K562 (cell line): Measurements from ENCODE around the gene FAM83G. TPM values are rescaled to one million over a fixed set of nuclear protein-coding genes. Genes with fewer than 3 reads are reported as not detected.

Experiments
- ATAC-seq: fragments of 200-7000 bp; cut with Tn5 transposase; 3 replicates; pipeline ENCODE4 v1.9.1; 2020; ENCODE audit warnings: moderate library complexity
- BruUV-seq: library from RNA; stranded (reverse); fragments of 400-500 nt; replicated peaks from 2 replicates; lab custom pipeline; 2021; lab: Mats Ljungman, UMichigan
- CTCF ChIA-PET: fragments of 300-600 bp; formaldehyde crosslinking; extraction: SDS; loops from one replicate; lab custom pipeline; 2021; ENCODE audit warnings: low intra/inter-chr PET ratio; lab: Yijun Ruan, JAX
- POLR2A ChIA-PET: fragments of 300-600, 350-650 bp; sonication (Branson Sonifier 250); formaldehyde crosslinking; extraction: SDS; loops from one replicate; lab custom pipeline; 2021; ENCODE audit warnings: antibody characterized with exemption, inconsistent platforms; lab: Yijun Ruan, JAX
- DNase-seq, 4 experiments: peaks; one replicate each; pipeline versions ENCODE4 v3.0.0 to v3.0.0-alpha.2; 2011 to 2018; ENCODE audit warnings: low spot score in 3 of 4, mixed read lengths in 3 of 4; ENCODE audit errors: extremely low read depth in 1 of 4
- FAIRE-seq: peaks from 2 replicates; lab custom pipeline; 2011; peaks lifted over from hg19 to GRCh38; lab: Jason Lieb, UNC
- H2AFZ ChIP-seq: 2 replicates; pipeline ENCODE4 v1.6.0; 2011; ENCODE audit warnings: low read depth, low read length, control low read depth, inconsistent platforms
- H3K27ac ChIP-seq: fragments of 200-600 bp; 3 replicates; pipeline ENCODE4 v1.8.0; 2011; ENCODE audit warnings: low read depth, mild to moderate bottlenecking, control low read depth, inconsistent platforms, low read length, moderate library complexity, mixed read lengths; ENCODE audit errors: extremely low read depth
- H3K27me3 ChIP-seq, 2 experiments: fragments of 300-600 bp in 1 of 2; 2 replicates in 1 of 2; 3 replicates in 1 of 2; pipeline versions ENCODE4 v1.6.0 to v1.8.0; 2011; ENCODE audit warnings: inconsistent platforms in 2 of 2, low read length in 2 of 2, mild to moderate bottlenecking in 1 of 2, mixed read lengths in 1 of 2, moderate library complexity in 1 of 2; ENCODE audit not compliant: control insufficient read depth in 2 of 2, insufficient read depth in 2 of 2
- H3K36me3 ChIP-seq: fragments of 300-600 bp; 3 replicates; pipeline ENCODE4 v1.8.0; 2011; ENCODE audit warnings: mild to moderate bottlenecking, low read length, inconsistent platforms; ENCODE audit not compliant: control insufficient read depth, insufficient read depth
- H3K4me1 ChIP-seq, 2 experiments: fragments of 200-600 bp in 1 of 2; replicated peaks in 1 of 2; 2 replicates in 1 of 2; 3 replicates in 1 of 2; pipeline versions ENCODE4 v1.5.1 to v1.8.0; 2011; ENCODE audit warnings: inconsistent platforms in 2 of 2, low read length in 2 of 2, mild to moderate bottlenecking in 1 of 2, mixed read lengths in 1 of 2, moderate library complexity in 1 of 2; ENCODE audit not compliant: control insufficient read depth in 2 of 2, insufficient read depth in 2 of 2
- H3K4me2 ChIP-seq: 2 replicates; pipeline ENCODE4 v1.6.1; 2011; ENCODE audit warnings: low read length, control low read depth, inconsistent platforms, mixed read lengths; ENCODE audit not compliant: insufficient read depth
- H3K4me3 ChIP-seq: fragments of 200-600 bp; sonication (generic), shearing (Covaris generic); 2 replicates; pipeline ENCODE4 v1.5.1; 2016; ENCODE audit warnings: control low read depth, inconsistent platforms
- H3K79me2 ChIP-seq: fragments of 200-600 bp; 3 replicates; pipeline ENCODE4 v1.8.0; 2011; ENCODE audit warnings: low read length, inconsistent platforms; ENCODE audit not compliant: control insufficient read depth, insufficient read depth
- H3K9ac ChIP-seq, 2 experiments: 2 replicates each; pipeline versions ENCODE4 v1.6.0 to v1.6.1; 2011; ENCODE audit warnings: low read depth in 2 of 2, low read length in 2 of 2, control low read depth in 1 of 2, inconsistent platforms in 1 of 2, mild to moderate bottlenecking in 1 of 2, mixed read lengths in 1 of 2; ENCODE audit not compliant: insufficient read depth in 1 of 2
- H3K9me1 ChIP-seq: one replicate; pipeline ENCODE4 v1.6.0; 2011; ENCODE audit warnings: inconsistent platforms, mild to moderate bottlenecking, low read length, moderate library complexity; ENCODE audit not compliant: control insufficient read depth, insufficient read depth
- H3K9me3 ChIP-seq: replicated peaks from 2 replicates; pipeline ENCODE4 v1.5.1; 2011; ENCODE audit warnings: low read depth, low read length, inconsistent platforms; ENCODE audit not compliant: control insufficient read depth, insufficient read depth
- H4K20me1 ChIP-seq: replicated peaks from 2 replicates; pipeline ENCODE4 v1.6.1; 2011; ENCODE audit warnings: low read length, inconsistent platforms, mixed read lengths; ENCODE audit not compliant: control insufficient read depth, insufficient read depth
- CBX3 ChIP-seq, 2 experiments: IDR thresholded peaks; 1 replicate in 1 of 2; 2 replicates in 1 of 2; pipeline ENCODE4 v1.6.1; 2012; ENCODE audit warnings: inconsistent platforms in 2 of 2, low read length in 2 of 2, borderline replicate concordance in 1 of 2, control low read depth in 1 of 2
- CBX8 ChIP-seq: fragments of 200-600 bp; sonication (generic); IDR thresholded peaks from 2 replicates; pipeline ENCODE4 v1.6.1; 2012; ENCODE audit warnings: borderline replicate concordance, mixed run types, low read depth, mild to moderate bottlenecking, moderate library complexity, mixed read lengths, low read length, control low read depth, inconsistent platforms; ENCODE audit not compliant: poor library complexity, severe bottlenecking; ENCODE audit errors: extremely low read depth
- KAT7 ChIP-seq: sonication (generic); formaldehyde crosslinking; IDR thresholded peaks from 2 replicates; pipeline ENCODE4 v1.8.0; 2022; ENCODE audit warnings: missing genetic modification reagents, mild to moderate bottlenecking, borderline replicate concordance
- MLLT1 ChIP-seq, 2 experiments: fragments of 450-650 bp; IDR thresholded peaks; 2 replicates each; pipeline ENCODE4 v1.6.1; 2016
- NFATC3 ChIP-seq: fragments of 450-650 bp; IDR thresholded peaks from 2 replicates; pipeline ENCODE4 v1.6.1; 2017; ENCODE audit warnings: mild to moderate bottlenecking
- NR2C1 ChIP-seq, 2 experiments: fragments of 450-650 bp; IDR thresholded peaks; 2 replicates each; pipeline ENCODE4 v1.6.1; 2017; ENCODE audit warnings: mild to moderate bottlenecking in 2 of 2, antibody characterized with exemption in 1 of 2, inconsistent platforms in 1 of 2, missing compliant biosample characterization in 1 of 2, missing genetic modification characterization in 1 of 2
- POLR2B ChIP-seq: fragments of 450-650 bp; IDR thresholded peaks from 2 replicates; pipeline ENCODE4 v1.6.1; 2018; ENCODE audit warnings: low read depth; ENCODE audit not compliant: partially characterized antibody
- RAD51 ChIP-seq: fragments of 450-650 bp; IDR thresholded peaks from 2 replicates; pipeline ENCODE4 v1.7.1; 2016; ENCODE audit warnings: low read depth, mild to moderate bottlenecking, borderline replicate concordance
- SMAD4 ChIP-seq: fragments of 250-450 bp; sonication (Bioruptor Pico); conservative IDR thresholded peaks from 2 replicates; pipeline ENCODE4 v1.8.0; 2021; ENCODE audit warnings: inconsistent platforms, mild to moderate bottlenecking, moderate library complexity
- SMARCB1 ChIP-seq: IDR thresholded peaks from 2 replicates; pipeline ENCODE4 v1.6.1; 2011; ENCODE audit warnings: improper control_type of control experiment, low read depth; ENCODE audit not compliant: insufficient read length
- TRIM24 ChIP-seq, 2 experiments: fragments of 450-650 bp; IDR thresholded peaks; 2 replicates each; pipeline ENCODE4 v1.6.1; 2016
- ZNF592 ChIP-seq: fragments of 450-650 bp; IDR thresholded peaks from 2 replicates; pipeline ENCODE4 v1.6.1; 2017; ENCODE audit warnings: antibody characterized with exemption, mild to moderate bottlenecking
- ZNF707 ChIP-seq: fragments of 250-450 bp; sonication (Bioruptor Pico); conservative IDR thresholded peaks from 2 replicates; pipeline ENCODE4 v1.8.0; 2022; ENCODE audit warnings: inconsistent platforms, mild to moderate bottlenecking, moderate library complexity
- ZNF717 ChIP-seq: fragments of 250-450 bp; sonication (Bioruptor Pico); IDR thresholded peaks from 2 replicates; pipeline ENCODE4 v1.5.0; 2021
- WGBS: fragments of 100-300 bp; shearing (Covaris generic); methylation state at CpG from one replicate; pipeline ENCODE4 v1.1.6; 2016; ENCODE audit warnings: low coverage, mixed read lengths; ENCODE audit not compliant: insufficient coverage; ENCODE audit errors: missing lambda C conversion rate; 5-methylcytosine and 5-hydroxymethylcytosine counted together
- in situ Hi-C: fragments of 300-500 bp; cut with MboI; formaldehyde crosslinking; loops from 4 replicates; pipeline ENCODE4 v1.15.0; 2018; ENCODE audit warnings: inconsistent platforms, mixed read lengths
- intact Hi-C: fragments of 100-400 bp; cut with micrococcal nuclease; formaldehyde crosslinking; loops from 2 replicates; pipeline ENCODE4 v1.14.2; 2022
- polyA plus RNA-seq, 8 experiments: library from polyadenylated mRNA; depleted of rRNA in 4 of 8; stranded (reverse) in 5 of 8; unstranded in 3 of 8; fragments of >200 nt; fragmentation: Nextera tagmentation in 2 of 8; fragmentation: Illumina TruSeq in 1 of 8; extraction: Ambion mirVana in 2 of 8; extraction: Trizol in 1 of 8; gene quantifications; 2 replicates each; pipeline versions ENCODE4 v1.2.1 to v1.2.3, GENCODE V29; 2011 to 2014; ENCODE audit warnings: inconsistent platforms in 1 of 8, missing spikeins in 1 of 8
- total RNA-seq, 7 experiments: library from RNA; depleted of rRNA in 6 of 7; stranded (reverse); fragments of >200 nt in 6 of 7; fragmentation: Illumina TruSeq in 2 of 7; extraction: Trizol in 2 of 7; gene quantifications; 2 replicates each; pipeline versions ENCODE4 v1.2.1 to v1.2.3, GENCODE V29; 2011 to 2021; ENCODE audit warnings: low replicate concordance in 1 of 7

Gene FAM83G
- total and polyA plus RNA-seq, 9 of the 15 experiments (the other 6 are each of a cell fraction or from before 2014, with no cell fraction given): 0.04 to 10.3 (median 4.5) TPM; not detected in 1

- Histone ChIP-seq H3K4me1 (peaks cover 18 to 43% of the 10 kb centered on the region in 2 experiments; a peak in 4 of 5 replicates), H3K9ac (no peak overlapping the region), H3K79me2 (0 out of 3 replicates have a peak, but pooled peaks cover 3% of the 10 kb centered on the region), H3K27me3 (no peaks in the 10 kb centered on the region), H3K4me3 (no peak overlapping the region), H3K4me2 (no peak overlapping the region), H4K20me1 (peaks cover 19% of the 10 kb centered on the region), H3K9me1 (peaks cover 3% of the 10 kb centered on the region), H3K27ac (no peak overlapping the region), H3K9me3 (no peaks in the 10 kb centered on the region), H2AFZ (no peak overlapping the region), H3K36me3 (peaks cover 9% of the 10 kb centered on the region; the same call in 2 of the 3 replicates)
- intact Hi-C loops: no loop called here
- ChIA-PET POLR2A (interaction anchor here (0.7 to 1.8 kb wide), 3 partner anchors 16 to 1433 kb away, joined by 3 to 5 read pairs (median 3); no protein-coding TSS in a partner anchor), CTCF (no interaction called here)
- in situ Hi-C loops: no loop called here
- DNase-seq (no peak), ATAC-seq (no peak), FAIRE-seq (no peak)
- WGBS: 91% methylated on average over 2 of the region's 2 CpGs
- BruUV-seq: no TSS peak
- TF ChIP-seq CBX8: no peak
- no peak for TF ChIP-seq ZNF717 (CRISPR knock-in tag)
- TF ChIP-seq RAD51: no peak
- TF ChIP-seq TRIM24 (IDR thresholded peaks at IDR 0.05): no peak
- no peak for TF ChIP-seq CBX3 (IDR thresholded peaks at IDR 0.05; ENCODE audit: borderline replicate concordance in 1 of 2, low read length in 2 of 2)
- no peak for TF ChIP-seq ZNF592
- TF ChIP-seq ZNF707 (CRISPR knock-in tag): no peak
- TF ChIP-seq POLR2B: no peak
- TF ChIP-seq NFATC3: no peak
- TF ChIP-seq NR2C1 (IDR thresholded peaks at IDR 0.05): no peak
- no peak for TF ChIP-seq NR2C1 (tag; IDR thresholded peaks at IDR 0.05)
- no peak for TF ChIP-seq MLLT1 (IDR thresholded peaks at IDR 0.05)
- no peak for TF ChIP-seq SMAD4 (CRISPR knock-in tag)
- TF ChIP-seq SMARCB1: no peak
- TF ChIP-seq KAT7: no peak
Observed at GRCh38 chr17:18996458-18996857, 8.1 kb downstream of the FAM83G start.
